Midbrain (tissue), 1 donor: ENCODE results near the gene LRRC43.

Experiments used
- DNase-seq: peaks from one replicate; lab custom pipeline; 2025; lab: John Stamatoyannopoulos, UW

The LRRC43 gene

DNA sequence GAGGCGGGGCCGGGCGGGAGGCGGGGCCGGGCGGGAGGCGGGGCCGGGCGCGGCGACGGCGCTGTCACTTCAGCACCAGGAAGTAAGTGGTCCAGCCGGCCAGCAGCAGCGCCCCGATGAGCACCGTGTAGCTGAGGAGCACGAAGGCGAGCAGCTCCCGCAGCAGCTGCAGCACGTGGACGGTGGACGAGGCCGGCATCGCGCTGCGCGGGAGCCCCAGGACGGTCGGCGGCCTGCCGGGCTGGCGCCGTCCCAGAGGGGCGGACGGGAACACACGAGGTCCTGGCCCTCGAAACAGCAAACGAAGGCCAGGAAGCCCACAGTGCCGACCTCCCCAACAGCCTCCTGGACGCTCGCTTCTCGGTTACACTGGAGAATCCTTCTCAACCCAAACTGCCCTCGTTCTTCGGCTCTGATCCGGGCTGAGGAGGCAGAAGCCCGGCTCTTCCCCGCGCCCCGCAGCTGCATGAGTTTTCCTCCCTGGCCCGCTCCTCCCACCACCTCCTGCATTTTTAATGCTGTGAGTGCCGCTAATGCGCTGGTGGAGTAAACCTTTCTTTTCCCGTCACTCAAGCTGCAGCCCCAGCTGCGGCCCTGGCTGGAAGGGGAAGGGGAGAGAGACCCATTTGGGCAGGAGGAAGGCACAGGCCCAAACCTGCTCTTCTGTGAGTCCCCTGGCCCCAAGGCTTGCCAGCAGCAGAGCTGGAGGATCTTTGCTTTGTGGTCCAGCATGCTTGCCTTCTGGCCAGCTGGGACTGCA is 43.6 kb downstream of the LRRC43 start:
- no peak for DNase-seq

DNA sequence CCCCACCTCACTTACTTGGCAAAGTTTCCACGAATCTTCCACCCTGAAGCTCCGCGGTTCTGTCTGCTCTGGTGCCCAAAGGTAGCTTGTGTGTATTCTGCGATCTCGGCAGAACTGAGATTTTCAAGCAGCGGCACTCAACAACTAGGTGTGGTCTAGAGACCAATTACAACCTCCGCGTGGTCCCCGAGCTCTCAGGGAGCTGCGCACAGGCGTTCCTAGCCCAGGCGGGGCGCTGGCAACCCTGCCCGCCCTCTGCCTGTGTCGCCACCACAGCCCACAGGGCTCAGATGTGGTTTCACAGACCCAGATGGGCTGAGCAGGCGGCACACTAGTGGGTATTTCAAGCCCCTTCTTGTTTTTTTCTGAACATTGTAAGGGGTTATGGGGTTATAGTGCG is 44.4 kb downstream of the LRRC43 start:
- DNase-seq = no peak

DNA sequence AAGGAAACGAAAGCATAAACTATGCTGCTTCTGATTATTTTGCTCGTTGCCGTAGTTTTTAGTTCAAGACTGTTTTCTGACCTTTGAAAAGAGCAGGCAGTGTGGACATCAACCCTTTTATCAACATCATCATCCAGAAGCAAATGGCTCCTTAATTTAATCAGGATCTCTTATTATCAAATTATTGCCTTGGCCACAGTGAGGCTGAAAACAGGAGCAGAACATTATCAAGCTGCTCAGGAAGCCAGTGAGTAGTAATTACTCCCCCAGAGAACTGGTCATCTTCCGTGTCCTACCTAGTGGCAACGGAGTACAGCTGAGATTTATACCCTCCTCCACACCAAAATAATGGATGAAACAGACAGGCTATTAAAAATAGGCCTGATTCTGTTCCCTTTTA is 45.2 kb downstream of the LRRC43 start:
- no peak for DNase-seq

DNA sequence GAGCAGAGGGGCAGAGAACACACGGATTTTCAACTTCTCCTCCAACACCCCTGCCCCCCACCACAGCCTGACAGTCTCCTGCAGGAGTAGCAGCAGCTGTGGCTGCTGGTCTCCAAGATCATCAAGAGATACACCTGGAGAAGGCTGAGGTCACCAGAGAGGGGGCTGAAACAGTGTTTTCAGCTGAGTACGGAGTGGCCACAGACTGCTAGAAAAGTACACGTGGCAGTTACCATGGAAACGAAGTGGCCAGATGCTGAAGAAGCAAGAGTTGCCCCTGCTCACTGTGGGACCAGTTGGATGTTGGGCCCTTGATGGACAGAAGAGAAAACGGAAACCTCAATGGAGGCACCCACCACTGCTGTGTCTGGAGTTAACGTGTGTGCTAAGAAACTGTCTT is 47.9 kb downstream of the LRRC43 start:
- no peak for DNase-seq

DNA sequence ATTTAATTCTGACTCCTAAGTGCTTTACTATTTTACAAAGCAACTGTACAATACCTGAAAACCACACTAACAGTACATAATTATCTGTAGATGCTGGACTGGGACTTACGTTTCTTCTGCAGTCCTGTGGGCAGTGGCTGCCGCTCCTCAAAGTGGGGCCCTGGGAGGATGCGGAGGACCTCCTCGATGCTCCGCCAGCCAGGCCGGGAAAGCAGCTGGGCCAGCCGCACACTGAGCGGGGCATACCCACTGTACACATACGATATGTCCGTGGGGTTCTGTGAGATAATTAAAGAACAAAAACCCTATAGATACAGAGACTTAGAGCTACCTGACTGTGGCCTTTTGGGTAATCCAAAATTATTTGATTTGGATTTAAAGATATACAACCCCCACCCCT is 49.8 kb downstream of the LRRC43 start:
- no peak for DNase-seq

DNA sequence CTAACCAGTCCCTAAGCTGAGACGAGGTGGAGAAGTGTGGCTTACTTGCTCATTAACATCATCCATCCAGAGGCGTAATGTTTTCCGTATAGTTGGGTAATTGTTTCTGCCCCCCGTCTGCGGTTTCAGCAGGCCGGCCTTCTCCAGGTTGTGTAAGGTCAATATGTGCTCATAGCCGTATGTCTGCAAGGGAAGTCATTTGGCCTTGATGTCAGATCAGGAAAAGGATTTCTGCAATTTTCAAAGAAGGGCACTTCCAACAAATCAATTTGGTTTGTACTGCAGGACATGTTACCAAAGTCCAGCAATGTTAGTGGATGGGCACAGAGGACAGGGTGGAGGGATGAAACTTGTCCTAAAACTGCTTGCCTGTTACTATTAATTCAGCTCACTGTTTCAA is 52.8 kb downstream of the LRRC43 start:
- no peak for DNase-seq

DNA sequence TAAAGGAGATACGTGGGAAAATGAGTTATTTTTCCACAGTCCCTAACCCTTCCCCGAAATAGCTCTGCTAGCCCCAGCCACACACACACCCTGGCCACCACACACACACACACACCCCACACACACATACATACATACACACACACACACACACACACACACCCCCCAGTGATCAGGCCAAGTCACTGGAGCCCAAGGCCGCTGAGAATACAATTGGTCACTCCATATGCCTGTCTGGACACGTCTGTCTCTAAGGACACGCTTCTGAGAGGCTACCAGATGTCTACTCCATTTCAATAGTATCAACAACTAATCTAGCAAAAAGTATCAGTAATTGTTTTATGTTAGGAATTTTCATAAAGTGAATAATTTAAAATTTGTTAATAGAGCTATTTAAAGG is 55.9 kb downstream of the LRRC43 start:
- DNase-seq = no peak

DNA sequence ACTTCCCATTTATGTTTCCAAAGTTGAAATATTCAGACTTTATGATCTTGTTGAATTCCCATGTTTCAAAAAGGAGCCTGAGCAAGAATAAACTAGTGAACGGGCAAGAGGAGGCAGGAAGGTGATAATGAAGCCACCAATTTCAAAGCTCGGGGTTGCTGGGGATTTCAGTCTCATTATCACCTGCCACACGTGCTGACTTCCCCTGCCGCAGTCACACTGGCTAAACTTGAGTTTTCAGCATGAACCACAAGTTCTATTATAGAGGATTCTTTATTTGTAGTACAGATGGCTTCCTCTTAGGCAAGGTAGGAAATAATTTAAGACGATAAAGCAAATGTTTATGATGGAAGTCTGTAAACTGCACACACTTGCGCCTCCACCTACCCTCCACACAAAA is 61.0 kb downstream of the LRRC43 start:
- no peak for DNase-seq

DNA sequence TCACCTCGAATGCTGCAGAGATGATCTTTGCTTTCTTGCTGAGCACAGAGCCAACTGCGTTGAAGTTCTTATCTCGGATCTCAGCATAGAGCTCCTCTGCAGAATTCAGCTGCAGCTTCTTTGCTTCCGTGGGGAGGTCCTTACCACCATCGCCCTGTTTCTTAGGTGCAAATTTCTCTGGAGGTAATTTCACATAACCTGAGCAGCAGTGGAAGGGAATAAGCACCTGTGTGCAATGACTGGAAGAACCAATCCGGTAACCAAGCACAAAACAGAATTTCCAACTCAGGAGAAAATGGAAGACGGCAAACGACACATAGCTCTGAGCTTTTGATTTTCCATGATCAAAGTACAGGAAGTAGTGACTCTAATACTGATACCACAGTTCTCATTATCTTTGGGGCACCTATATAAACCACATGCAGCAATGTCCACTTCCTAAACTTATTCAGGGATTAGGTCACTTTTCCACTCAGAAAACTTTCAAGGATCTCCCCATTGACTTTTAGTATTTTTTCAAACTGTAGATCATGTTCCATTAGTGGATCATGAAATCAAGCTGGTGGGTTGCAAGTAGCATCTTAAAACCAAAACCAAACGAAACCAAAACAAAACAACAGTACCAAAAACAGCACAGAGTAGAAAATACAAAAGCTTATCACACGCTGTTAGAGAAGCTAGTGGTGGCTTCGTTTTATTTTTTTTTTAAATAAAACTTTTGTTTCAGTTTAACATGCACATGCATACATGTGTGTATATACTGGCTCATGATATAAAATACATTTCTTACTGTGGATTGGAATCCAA is 61.8 kb downstream of the LRRC43 start:
- no peak for DNase-seq

DNA sequence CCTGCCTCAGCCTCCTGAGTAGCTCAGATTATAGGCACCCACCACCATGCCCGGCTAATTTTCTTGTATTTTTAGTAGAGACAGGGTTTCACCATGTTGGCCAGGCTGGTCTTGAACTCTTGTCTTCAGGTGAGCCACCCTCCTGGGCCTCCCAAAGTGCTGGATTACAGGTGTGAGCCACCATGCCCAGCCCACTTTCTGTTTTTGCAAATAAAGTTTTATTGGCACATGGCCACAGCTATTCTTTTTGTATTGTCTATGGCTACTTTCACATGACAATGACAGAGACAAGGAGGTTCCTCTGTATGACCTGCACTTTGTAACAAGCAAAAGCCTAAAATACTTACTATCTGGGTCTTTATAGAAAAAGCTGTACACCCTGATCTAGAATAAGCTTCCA is 62.6 kb downstream of the LRRC43 start:
- DNase-seq = no peak

DNA sequence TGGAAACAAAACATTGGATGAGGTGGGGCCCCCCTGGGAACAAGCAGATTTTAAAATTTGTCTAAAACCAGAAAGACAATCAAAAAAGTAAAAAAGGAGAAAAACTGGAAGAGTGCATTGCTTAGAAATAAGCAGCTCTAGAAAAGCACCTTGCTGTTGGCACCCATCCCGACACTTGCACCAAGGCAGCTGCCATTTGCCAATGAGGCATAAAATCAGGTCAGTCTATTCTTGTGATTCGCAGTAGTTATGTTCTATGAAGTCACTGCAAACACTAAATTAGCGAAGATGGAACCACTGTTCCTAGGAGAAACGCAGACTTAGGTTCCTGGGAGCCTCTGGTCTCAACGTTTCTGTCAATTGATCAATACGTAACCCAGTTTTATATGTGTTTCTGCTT is 67.1 kb downstream of the LRRC43 start:
- DNase-seq = no peak

DNA sequence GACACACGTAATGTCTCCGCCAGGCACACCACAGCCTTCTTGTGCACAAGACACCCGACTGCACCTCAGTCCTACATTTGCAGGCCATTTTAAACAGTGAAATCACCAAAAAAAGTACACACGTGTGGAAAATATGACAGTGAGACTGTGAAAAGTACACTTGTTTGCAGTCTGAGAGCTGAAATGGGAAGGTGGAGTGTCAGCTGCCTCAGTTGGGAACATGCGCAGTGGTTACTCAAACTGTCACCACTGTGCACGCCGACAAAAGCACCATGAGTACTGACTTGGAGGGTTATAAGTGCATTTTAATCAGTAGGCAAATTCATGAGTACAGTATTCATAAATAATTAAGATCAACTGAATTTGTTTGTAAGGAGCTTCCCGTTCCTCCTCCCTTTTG is 67.6 kb downstream of the LRRC43 start:
- DNase-seq = no peak
